ENCODE results near the gene TLNRD1.

Gene TLNRD1

GRCh38 chr15:81002009-81002330 lies 1.2 kb downstream of the TLNRD1 start:
- DNase-seq (ENCODE audit: low read depth in 3 of 3) = no peak

GRCh38 chr15:81002331-81003096 lies 1.8 kb downstream of the TLNRD1 start:
- DNase-seq (ENCODE audit: low read depth in 3 of 3) = no peak

GRCh38 chr15:81003097-81003350 lies 2.3 kb downstream of the TLNRD1 start:
- no peak for DNase-seq (ENCODE audit: low read depth in 3 of 3)

GRCh38 chr15:81006124-81006523 lies 5.4 kb downstream of the TLNRD1 start:
- DNase-seq (ENCODE audit: low read depth in 3 of 3) = no peak

DNA sequence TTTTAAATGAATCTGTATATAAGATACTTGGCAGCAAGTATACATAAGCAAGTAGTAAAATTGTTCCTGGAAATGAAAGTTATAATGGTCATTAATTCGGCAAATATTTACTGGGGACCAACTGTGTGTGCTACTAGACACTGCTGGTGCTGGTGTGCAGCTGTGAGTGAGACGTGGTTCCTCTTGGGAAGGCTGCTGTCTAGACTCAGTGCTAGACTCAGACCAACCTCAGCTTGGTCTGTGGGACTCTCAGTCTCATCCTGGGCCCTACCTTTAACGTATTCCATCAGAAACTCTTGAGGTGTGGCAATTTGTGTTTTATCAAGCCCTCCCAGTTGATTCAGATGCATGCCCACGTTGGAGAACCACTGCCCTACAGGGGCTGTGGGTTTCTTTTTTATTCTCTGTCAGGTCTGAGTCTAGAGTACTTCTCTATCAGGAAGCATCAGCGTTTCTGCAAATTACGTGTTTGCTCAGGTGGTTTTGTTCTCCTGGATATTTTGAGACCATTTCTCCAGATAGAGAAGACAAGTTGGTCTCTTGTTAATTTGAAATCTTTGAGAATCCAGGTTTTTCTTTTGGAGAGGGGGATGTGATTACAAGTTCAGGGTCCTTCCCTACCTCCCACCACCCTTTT lies 6.8 kb downstream of the TLNRD1 start:
- no peak for DNase-seq (ENCODE audit: low read depth in 3 of 3)

DNA sequence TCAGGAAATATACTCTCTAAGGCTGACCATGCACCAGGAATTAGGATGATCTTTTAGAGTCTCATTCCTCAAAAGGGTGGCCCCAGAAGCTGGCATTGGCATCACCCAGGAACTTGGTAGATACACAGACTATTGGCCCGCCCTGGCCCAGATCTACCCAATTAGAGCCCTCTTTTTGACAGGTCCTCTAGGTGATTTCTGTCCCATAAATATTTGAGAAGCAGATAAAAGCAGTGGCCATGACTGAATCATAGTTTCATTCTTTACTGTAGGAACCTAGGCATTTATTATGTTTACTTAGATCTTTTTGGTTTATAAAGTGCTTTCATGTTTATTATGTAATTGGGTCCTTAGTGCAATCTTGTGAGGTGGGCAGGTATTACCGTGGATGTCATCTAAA lies 7.6 kb downstream of the TLNRD1 start:
- DNase-seq (ENCODE audit: low read depth in 3 of 3) = no peak

GRCh38 chr15:81010086-81010485 lies 9.4 kb downstream of the TLNRD1 start:
- DNase-seq (ENCODE audit: low read depth in 3 of 3) = no peak

DNA sequence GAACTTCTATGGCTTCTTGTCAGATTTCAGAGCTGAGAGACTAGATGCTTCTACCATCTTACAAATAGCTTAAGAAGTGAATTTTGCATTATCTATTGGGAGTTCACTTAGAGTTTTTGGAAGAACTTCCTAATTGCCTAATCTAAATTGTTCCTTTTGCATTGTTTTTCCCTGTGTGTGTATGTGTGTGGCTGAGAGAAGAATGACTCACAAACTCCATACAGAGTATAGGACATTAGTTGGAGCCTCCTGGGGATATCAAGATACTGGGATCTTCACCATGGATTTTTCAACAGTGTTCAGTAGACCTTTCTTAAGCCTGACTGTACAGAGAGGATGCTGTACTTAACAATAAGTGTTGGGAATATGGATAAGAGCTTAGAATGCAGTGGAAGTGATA lies 10.9 kb downstream of the TLNRD1 start:
- no peak for DNase-seq (ENCODE audit: low read depth in 3 of 3)

GRCh38 chr15:81012588-81012987 lies 11.9 kb downstream of the TLNRD1 start:
- no peak for DNase-seq (ENCODE audit: low read depth in 3 of 3)

DNA sequence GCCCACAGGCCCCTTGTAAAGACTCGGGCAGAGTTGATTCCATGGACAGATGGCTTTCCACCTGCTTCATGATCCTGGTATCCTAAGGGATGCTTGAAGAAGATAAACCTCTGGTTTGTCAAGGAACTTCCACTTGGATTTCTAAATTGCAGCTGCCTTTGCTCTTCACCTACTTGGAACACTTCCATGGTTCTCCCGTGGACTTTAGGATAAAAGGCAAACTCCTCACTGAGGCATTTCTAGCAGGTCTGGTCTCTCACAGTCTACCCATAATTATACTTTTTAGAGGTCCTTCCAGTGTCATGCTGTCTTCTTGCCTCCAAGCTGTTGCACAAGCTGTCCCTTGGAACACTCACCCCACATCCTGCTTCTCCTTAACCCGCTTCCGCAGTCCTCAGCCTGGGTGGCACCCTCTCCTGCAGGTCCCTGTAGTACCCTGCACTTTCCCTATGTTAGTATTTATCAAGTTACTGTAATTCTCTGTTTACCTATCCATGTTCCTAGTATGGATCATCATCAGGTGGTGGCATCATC lies 12.7 kb downstream of the TLNRD1 start:
- no peak for DNase-seq (ENCODE audit: low read depth in 3 of 3)

- DNase-seq (ENCODE audit: low read depth in 3 of 3) = no peak
These were observed 13.8 kb downstream of the TLNRD1 start for GRCh38 chr15:81014446-81015093.

- DNase-seq (ENCODE audit: low read depth in 3 of 3) = no peak
These were observed 15.1 kb downstream of the TLNRD1 start for GRCh38 chr15:81015621-81016488.

DNA sequence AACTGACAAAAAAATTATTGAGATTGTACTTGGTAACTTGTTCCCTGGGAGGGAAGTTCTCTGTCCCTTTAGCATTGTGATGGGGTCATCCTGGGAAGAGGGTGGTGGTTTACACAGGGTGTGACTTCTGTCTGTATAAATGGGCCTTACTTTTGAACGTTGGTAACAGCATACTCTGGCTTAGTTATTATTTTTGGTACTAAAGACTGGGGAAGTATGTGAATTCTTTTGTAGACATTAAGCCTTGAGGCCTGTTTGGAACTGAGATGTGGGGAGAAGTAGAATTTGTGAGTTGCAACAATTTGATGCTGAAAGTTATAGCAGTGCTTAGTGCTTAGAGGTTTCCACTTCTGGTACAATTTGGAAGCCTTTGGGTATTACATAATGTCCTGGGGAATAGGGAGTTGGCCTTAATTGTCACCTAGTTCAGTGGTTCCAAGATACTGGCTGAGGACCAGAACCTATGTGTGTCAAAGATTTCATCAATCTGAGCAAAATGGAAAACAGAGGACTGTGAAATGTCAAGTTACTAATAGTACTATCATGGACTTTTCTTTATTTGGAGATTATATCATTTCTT lies 15.9 kb downstream of the TLNRD1 start:
- DNase-seq (ENCODE audit: low read depth in 3 of 3) = no peak

GRCh38 chr15:81018197-81018596 lies 17.5 kb downstream of the TLNRD1 start:
- DNase-seq (ENCODE audit: low read depth in 3 of 3) = no peak

DNA sequence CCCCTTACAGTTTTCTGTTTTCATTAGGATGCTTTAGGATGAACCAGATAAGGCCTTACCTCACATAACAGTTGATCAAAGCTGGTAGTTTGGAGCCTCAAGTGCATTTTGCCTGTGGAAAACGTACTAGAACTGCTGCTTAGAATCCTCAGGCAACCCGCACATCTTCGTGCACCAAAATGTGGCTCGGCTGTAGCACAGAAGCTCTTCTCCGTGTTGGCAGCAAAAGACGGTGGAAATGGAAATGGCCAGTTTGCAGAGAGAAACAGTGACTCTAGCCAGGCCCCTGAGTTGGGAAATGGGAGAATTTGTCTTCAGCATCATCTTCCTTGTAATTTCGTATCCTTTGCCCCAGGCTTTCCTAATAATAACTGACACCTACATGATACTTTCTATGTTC lies 20.6 kb downstream of the TLNRD1 start:
- no peak for DNase-seq (ENCODE audit: low read depth in 3 of 3)

DNA sequence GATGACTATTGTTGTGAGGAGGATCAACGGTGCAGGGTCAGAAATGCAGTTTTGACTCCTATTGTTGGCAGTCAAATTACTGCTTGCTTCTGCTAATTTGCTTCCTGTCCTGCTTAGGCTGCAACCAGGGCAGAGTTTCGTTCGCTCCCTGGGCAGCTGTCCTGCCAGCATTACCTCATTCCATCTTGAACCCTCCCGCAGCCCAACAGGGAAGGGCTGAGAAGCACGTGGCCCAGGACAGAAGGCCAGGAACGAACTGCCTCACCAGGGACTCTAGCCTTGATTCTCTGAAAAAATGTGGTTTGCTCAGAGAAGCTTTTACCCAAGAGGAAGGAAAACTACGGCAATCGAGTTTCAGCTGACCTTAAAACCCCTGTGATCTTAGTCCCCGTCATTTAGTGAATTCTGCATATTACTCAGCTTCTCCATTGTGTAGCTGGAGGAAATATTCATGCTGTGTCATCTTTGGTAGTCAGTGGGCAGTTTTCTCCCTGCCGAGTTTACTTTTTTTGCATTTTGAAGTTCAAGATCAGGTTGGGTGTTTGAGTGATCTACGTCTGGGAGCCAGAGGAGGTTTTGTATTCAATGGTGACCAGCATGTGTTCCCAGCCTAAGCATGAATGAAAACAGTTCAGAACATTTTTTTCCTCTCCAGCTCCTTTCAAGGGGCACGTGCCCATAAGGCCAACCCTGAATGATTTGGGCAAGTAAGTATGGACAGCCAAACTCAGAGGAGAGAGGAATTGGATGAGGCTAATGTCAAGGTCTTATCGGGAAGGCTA lies 23.0 kb downstream of the TLNRD1 start:
- no peak for DNase-seq (ENCODE audit: low read depth in 3 of 3)

DNA sequence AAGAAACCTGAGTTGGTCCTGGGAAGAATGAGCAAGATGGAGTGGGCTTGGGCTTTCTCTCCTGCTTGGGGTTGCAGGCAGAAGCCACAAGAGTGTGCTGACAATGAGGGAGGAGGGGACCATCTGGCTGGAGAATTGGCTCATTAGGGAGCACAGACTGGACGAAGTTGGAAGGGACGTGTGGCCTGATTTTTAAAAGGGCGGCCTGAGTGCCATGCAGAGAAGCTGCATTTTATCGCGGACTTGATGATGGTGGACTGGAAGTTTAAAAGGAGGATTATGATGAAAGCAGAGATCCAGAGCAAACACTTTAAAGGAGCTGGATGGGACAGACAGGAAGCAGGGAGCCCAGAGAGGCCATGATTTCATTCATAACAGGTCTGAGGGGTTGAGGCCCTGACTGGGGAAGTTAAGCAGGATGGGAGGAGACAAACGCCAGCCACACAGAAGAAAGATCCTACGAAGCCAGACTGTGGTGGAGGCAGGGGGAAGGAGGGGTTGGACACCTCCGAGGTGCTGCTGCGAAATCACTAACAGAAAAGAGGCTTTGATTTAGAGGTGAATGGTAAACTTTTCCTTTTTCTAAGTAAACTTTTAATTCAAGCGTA lies 23.6 kb downstream of the TLNRD1 start:
- DNase-seq (ENCODE audit: low read depth in 3 of 3) = no peak

DNA sequence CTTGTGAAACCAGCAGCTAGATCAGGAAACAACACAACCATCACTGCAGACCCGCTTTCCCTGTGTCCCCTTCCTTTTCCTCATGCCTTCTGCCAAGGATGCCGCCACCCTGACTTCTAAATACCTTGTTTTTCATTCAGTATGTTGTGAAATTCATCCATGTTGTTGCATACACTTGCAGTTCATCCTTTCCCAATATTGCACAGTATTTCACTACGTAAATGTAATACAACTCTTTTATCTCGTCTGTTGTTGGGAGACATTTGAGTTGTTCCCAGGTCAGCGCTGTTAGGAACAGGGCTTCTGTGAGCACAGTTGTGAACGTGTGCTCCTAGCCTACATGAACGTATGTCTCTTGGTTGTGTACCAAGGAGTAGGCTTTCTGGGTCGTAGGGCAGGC lies 24.2 kb downstream of the TLNRD1 start:
- no peak for DNase-seq (ENCODE audit: low read depth in 3 of 3)

DNA sequence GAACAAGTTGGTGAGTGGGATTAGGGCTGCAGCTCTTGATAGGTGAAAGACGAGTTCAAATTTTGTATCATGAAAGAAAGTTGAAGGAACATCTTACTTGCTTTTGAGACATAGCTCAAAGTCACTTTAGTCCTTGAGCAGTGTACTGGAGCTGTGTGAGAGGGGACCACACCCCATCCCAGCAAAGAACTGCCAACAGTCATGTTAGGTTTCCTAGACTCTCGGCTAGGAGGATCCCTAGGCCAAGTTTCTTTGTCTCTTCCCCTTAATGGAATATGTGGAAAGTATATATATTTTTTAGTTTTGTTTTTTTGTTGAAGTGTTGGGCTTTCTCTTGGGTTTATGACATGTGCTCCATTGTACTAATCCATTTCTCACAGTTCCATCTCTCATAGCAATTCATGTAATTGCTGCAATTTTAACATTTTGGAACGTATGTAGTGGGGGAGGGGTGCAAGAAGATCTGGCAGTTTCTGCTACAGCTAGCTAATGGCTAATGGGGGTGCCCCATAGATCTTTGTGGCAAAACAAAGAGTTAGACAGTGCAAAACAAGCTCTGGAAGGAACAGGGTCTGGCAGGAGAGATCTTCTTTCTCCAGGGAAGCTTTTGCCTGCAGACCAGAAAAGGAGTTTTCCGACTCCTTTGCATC lies 25.1 kb downstream of the TLNRD1 start:
- no peak for DNase-seq (ENCODE audit: low read depth in 3 of 3)

Measured in stimulated activated CD4-positive, alpha-beta T cell treated with anti-CD3 and anti-CD28 coated beads, TNF-alpha, amount 100 ng/mL, for 4 hours (primary cell).